Trophoblast cell (in vitro differentiated cells and primary cell): ENCODE results near the gene MTA3.

Experiments
- DNase-seq, 2 donors: peaks; one replicate each; pipeline ENCODE4 v3.0.0-alpha.2; 2016
- H2AFZ ChIP-seq: 2 replicates; pipeline ENCODE4 v1.6.1; 2013; ENCODE audit warnings: low read length, moderate library complexity, mild to moderate bottlenecking; ENCODE audit not compliant: insufficient read depth, poor library complexity
- H2AK5ac ChIP-seq: 2 replicates; pipeline ENCODE4 v1.6.1; 2013; ENCODE audit warnings: mild to moderate bottlenecking, low read length
- H2BK120ac ChIP-seq: 2 replicates; pipeline ENCODE4 v1.6.1; 2013; ENCODE audit warnings: low read length, mild to moderate bottlenecking, moderate library complexity; ENCODE audit not compliant: insufficient read depth, poor library complexity
- H2BK12ac ChIP-seq: 2 replicates; pipeline ENCODE4 v1.6.1; 2013; ENCODE audit warnings: mild to moderate bottlenecking, low read length, moderate library complexity
- H2BK5ac ChIP-seq: 2 replicates; pipeline ENCODE4 v1.6.1; 2013; ENCODE audit warnings: low read length, low read depth, moderate library complexity, mild to moderate bottlenecking; ENCODE audit not compliant: poor library complexity
- H3K14ac ChIP-seq: 2 replicates; pipeline ENCODE4 v1.6.1; 2013; ENCODE audit warnings: mild to moderate bottlenecking, low read length
- H3K18ac ChIP-seq: 2 replicates; pipeline ENCODE4 v1.6.1; 2013; ENCODE audit warnings: mild to moderate bottlenecking, low read length
- H3K23ac ChIP-seq: 2 replicates; pipeline ENCODE4 v1.6.1; 2013; ENCODE audit warnings: low read length
- H3K27ac ChIP-seq: 2 replicates; pipeline ENCODE4 v1.5.1; 2013; ENCODE audit warnings: low read depth, mild to moderate bottlenecking, inconsistent platforms, low read length, moderate library complexity
- H3K27me3 ChIP-seq: 2 replicates; pipeline ENCODE4 v1.6.1; 2013; ENCODE audit warnings: inconsistent platforms, mild to moderate bottlenecking, low read length, moderate library complexity; ENCODE audit not compliant: insufficient read depth
- H3K36me3 ChIP-seq, 2 experiments: 1 replicate in 1 of 2; 2 replicates in 1 of 2; pipeline ENCODE4 v1.6.1; 2013; ENCODE audit warnings: low read length in 2 of 2, mild to moderate bottlenecking in 2 of 2, moderate library complexity in 1 of 2; ENCODE audit not compliant: insufficient read depth in 2 of 2, control insufficient read depth in 1 of 2
- H3K4ac ChIP-seq: 2 replicates; pipeline ENCODE4 v1.6.1; 2013; ENCODE audit warnings: low read depth, mild to moderate bottlenecking, low read length, moderate library complexity
- H3K4me1 ChIP-seq, 2 experiments: 1 replicate in 1 of 2; 2 replicates in 1 of 2; pipeline ENCODE4 v1.6.1; 2013; ENCODE audit warnings: low read length in 2 of 2, mild to moderate bottlenecking in 2 of 2, moderate library complexity in 1 of 2; ENCODE audit not compliant: insufficient read depth in 2 of 2, control insufficient read depth in 1 of 2
- H3K4me2 ChIP-seq: 2 replicates; pipeline ENCODE4 v1.6.1; 2013; ENCODE audit warnings: inconsistent platforms, mild to moderate bottlenecking, low read length, moderate library complexity
- H3K4me3 ChIP-seq: 2 replicates; pipeline ENCODE4 v1.5.1; 2013; ENCODE audit warnings: mild to moderate bottlenecking, low read depth, low read length, inconsistent platforms
- H3K79me1 ChIP-seq: one replicate; pipeline ENCODE4 v1.6.1; 2013; ENCODE audit warnings: low read length
- H3K79me2 ChIP-seq: 2 replicates; pipeline ENCODE4 v1.6.1; 2013; ENCODE audit warnings: low read length, mild to moderate bottlenecking; ENCODE audit not compliant: control insufficient read depth, insufficient read depth, poor library complexity
- H3K9ac ChIP-seq: 2 replicates; pipeline ENCODE4 v1.6.1; 2013; ENCODE audit warnings: mild to moderate bottlenecking, low read length
- H3K9me3 ChIP-seq: 2 replicates; pipeline ENCODE4 v1.6.1; 2013; ENCODE audit warnings: low read depth, mild to moderate bottlenecking, control low read depth, inconsistent platforms, low read length; ENCODE audit not compliant: insufficient read depth
- H4K12ac ChIP-seq: 2 replicates; pipeline ENCODE4 v1.6.1; 2013; ENCODE audit warnings: low read depth, mild to moderate bottlenecking, low read length, moderate library complexity
- H4K8ac ChIP-seq: 2 replicates; pipeline ENCODE4 v1.6.1; 2013; ENCODE audit warnings: low read depth, mild to moderate bottlenecking, low read length, moderate library complexity
- H4K91ac ChIP-seq: one replicate; pipeline ENCODE4 v1.6.1; 2013; ENCODE audit warnings: low read depth, mild to moderate bottlenecking, low read length, moderate library complexity
- WGBS: extraction: QIAGEN DNeasy Blood & Tissue Kit; methylation state at CpG from one replicate; pipeline ENCODE4 v1.1.7; 2013; ENCODE audit warnings: missing lambda C conversion rate; ENCODE audit not compliant: insufficient read length, insufficient coverage; ENCODE audit errors: extremely low coverage; 5-methylcytosine and 5-hydroxymethylcytosine counted together

Gene MTA3

GRCh38 chr2:42762155-42762554 lies 193.7 kb downstream of the MTA3 start:
- Histone ChIP-seq H2AFZ (no peak overlapping the region), H3K9ac (no peak overlapping the region), H4K8ac (no peak overlapping the region), H2AK5ac (no peak overlapping the region), H3K18ac (no peak overlapping the region), H3K23ac (no peak overlapping the region), H3K79me1 (no peaks in the 10 kb centered on the region), H4K91ac (no peak overlapping the region), H3K14ac (no peak overlapping the region), H3K4ac (no peak overlapping the region), H3K4me1 (peaks cover under 1 to 1% of the 10 kb centered on the region in 2 experiments), H3K9me3 (peaks cover 2% of the 10 kb centered on the region), H3K4me3 (no peak overlapping the region), H3K79me2 (no peaks in the 10 kb centered on the region), H2BK12ac (no peak overlapping the region), H3K27ac (no peak overlapping the region), H3K27me3 (no peaks in the 10 kb centered on the region), H3K36me3 (no peaks in the 10 kb centered on the region), H2BK120ac (no peak overlapping the region), H4K12ac (no peak overlapping the region), H2BK5ac (no peak overlapping the region), H3K4me2 (no peak overlapping the region)
- WGBS: no CpG with 5 or more reads among the region's 5 CpGs
- DNase-seq: no peak

DNA sequence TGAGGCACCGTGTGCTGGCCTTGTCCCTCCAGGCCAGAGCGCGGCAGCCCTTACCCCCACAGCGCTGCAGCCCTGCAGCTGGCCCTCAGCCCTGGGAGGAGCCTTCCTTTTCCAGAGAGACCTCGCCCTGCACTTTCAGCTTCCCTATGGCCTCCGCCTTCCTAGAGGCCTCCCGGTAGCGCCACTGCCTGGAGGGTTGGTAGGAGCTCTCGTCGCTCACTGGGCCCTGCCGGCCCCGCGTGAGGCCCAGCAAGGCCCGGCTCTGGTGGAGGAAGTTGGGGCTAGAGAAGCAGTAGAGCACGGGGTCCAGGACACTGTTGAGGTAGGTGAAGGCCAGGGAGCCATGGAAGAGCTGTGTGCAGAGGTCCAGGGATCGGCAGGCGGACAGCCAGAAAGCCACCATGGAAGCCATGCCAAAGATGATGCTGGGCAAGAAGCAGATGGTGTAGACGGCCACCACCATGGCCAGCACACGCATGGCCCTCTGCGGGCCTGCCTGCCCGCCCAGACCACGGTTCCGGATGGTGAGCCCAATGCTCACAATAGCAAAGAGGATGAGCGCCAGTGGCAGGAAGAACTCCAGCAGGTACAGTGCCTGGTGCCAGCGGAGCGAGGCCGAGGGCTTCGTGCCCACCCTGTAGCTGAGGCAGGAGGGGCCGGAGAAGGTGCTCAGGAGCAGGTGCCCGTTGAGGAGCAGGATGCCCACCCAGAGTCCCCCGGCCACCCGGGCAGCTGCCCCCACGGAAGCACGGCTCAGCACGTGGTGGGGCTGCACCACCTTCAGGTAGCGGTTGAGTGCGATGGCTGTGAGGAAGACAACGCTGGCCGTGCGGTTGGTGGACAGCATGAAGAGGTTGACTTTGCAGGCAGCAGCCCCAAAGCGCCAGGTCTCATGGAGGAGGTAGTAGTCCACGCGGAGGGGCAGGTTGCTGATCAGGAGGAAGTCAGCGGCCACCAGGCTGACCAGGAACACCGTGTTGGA lies 194.7 kb downstream of the MTA3 start:
- Histone ChIP-seq H4K12ac (no peak overlapping the region), H3K4me3 (no peak overlapping the region), H3K4me1 (no peaks in the 10 kb centered on the region), H3K4me2 (no peak overlapping the region), H3K18ac (no peak overlapping the region), H3K36me3 (no peaks in the 10 kb centered on the region), H4K91ac (no peak overlapping the region), H2AFZ (no peak overlapping the region), H3K9me3 (peaks cover 3% of the 10 kb centered on the region), H2BK120ac (no peak overlapping the region), H2AK5ac (no peak overlapping the region), H3K9ac (no peak overlapping the region), H2BK5ac (no peak overlapping the region), H3K79me2 (no peaks in the 10 kb centered on the region), H2BK12ac (no peak overlapping the region), H3K79me1 (no peaks in the 10 kb centered on the region), H3K27me3 (no peaks in the 10 kb centered on the region), H3K4ac (no peak overlapping the region), H3K14ac (no peak overlapping the region), H3K23ac (no peak overlapping the region), H3K27ac (no peak overlapping the region), H4K8ac (no peak overlapping the region)
- DNase-seq: no peak
- no CpG with 5 or more reads among the region's 45 CpGs for WGBS

GRCh38 chr2:42764096-42764495 lies 195.7 kb downstream of the MTA3 start, which contains the start of gene OXER1:
Gene OXER1, minus strand, starts transcription at chr2:42764135. Its CDS starts 73 bp downstream, at chr2:42764062.
- DNase-seq: no peak
- Histone ChIP-seq H3K36me3 (no peaks in the 10 kb centered on the region), H3K4me3 (no peak within 1 kb of the TSS), H3K27me3 (no peaks in the 10 kb centered on the region), H3K9ac (no peak within 1 kb of the TSS), H3K4me2 (no peak within 1 kb of the TSS), H4K91ac (no peak within 1 kb of the TSS), H3K27ac (no peak within 1 kb of the TSS), H3K4me1 (no peaks in the 10 kb centered on the region), H2BK120ac (no peak within 1 kb of the TSS), H3K79me1 (no peaks in the 10 kb centered on the region), H3K9me3 (peaks cover 3% of the 10 kb centered on the region), H3K14ac (no peak within 1 kb of the TSS), H2AK5ac (no peak within 1 kb of the TSS), H3K79me2 (no peaks in the 10 kb centered on the region), H3K18ac (no peak within 1 kb of the TSS), H2BK12ac (no peak within 1 kb of the TSS), H2BK5ac (no peak within 1 kb of the TSS), H2AFZ (no peak within 1 kb of the TSS), H4K12ac (no peak within 1 kb of the TSS), H3K23ac (no peak within 1 kb of the TSS), H3K4ac (no peak within 1 kb of the TSS), H4K8ac (no peak within 1 kb of the TSS)
- WGBS: no CpG with 5 or more reads among the region's 5 CpGs

- Histone ChIP-seq H4K8ac (no peak overlapping the region), H3K79me1 (no peaks in the 10 kb centered on the region), H3K79me2 (no peaks in the 10 kb centered on the region), H3K36me3 (no peaks in the 10 kb centered on the region), H3K9ac (no peak overlapping the region), H3K18ac (no peak overlapping the region), H3K9me3 (peaks cover 3% of the 10 kb centered on the region), H3K23ac (no peak overlapping the region), H2BK120ac (no peak overlapping the region), H4K91ac (no peak overlapping the region), H2AK5ac (no peak overlapping the region), H2AFZ (no peak overlapping the region), H3K4ac (no peak overlapping the region), H4K12ac (no peak overlapping the region), H3K27ac (no peak overlapping the region), H2BK5ac (no peak overlapping the region), H3K4me2 (no peak overlapping the region), H3K27me3 (no peaks in the 10 kb centered on the region), H3K4me1 (no peaks in the 10 kb centered on the region), H3K14ac (no peak overlapping the region), H2BK12ac (no peak overlapping the region), H3K4me3 (no peak overlapping the region)
- DNase-seq: no peak
- WGBS: no CpG with 5 or more reads among the region's 2 CpGs
These were observed 196.5 kb downstream of the MTA3 start for GRCh38 chr2:42764901-42765300.
